Thymus (tissue), 14 donors: ENCODE results near the gene GOLIM4. TPM values are rescaled to one million over a fixed set of nuclear protein-coding genes. Genes with fewer than 3 reads are reported as not detected.
A peak's percentile ranks its signal among the peaks of the same experiment; 100 is the strongest.
"Not testable (repeated sequence)": the region's sequence is repeated elsewhere in the genome, so short reads cannot be mapped to it uniquely, and the experiment has no call there.

Experiments used
- DNase-seq, 9 donors: peaks; one replicate each; pipeline ENCODE4 v3.0.0-alpha.2; 2013; ENCODE audit warnings: low spot score in 9 of 9, low read depth in 6 of 9, missing footprints in 1 of 9
- H3K27ac ChIP-seq, 2 donors: one replicate each; pipeline ENCODE4 v1.5.1; 2013; ENCODE audit warnings: control low read depth in 1 of 2, low read depth in 1 of 2, low read length in 1 of 2, mild to moderate bottlenecking in 1 of 2, moderate library complexity in 1 of 2
- H3K27me3 ChIP-seq, 2 donors: one replicate each; pipeline ENCODE4 v1.5.1; 2013; ENCODE audit warnings: low read length in 1 of 2; ENCODE audit not compliant: control insufficient read depth in 2 of 2, insufficient read depth in 1 of 2
- H3K36me3 ChIP-seq, 2 donors: one replicate each; pipeline ENCODE4 v1.5.1; 2013; ENCODE audit warnings: low read length in 1 of 2, mild to moderate bottlenecking in 1 of 2, moderate library complexity in 1 of 2; ENCODE audit not compliant: control insufficient read depth in 2 of 2, insufficient read depth in 2 of 2
- H3K4me1 ChIP-seq, 2 donors: one replicate each; pipeline ENCODE4 v1.5.1; 2013; ENCODE audit warnings: low read length in 2 of 2; ENCODE audit not compliant: control insufficient read depth in 2 of 2, insufficient read depth in 2 of 2
- H3K4me3 ChIP-seq, 2 donors: one replicate each; pipeline ENCODE4 v1.5.1; 2013; ENCODE audit warnings: low read length in 2 of 2, control low read depth in 1 of 2, mild to moderate bottlenecking in 1 of 2
- H3K9me3 ChIP-seq, 2 donors: one replicate each; pipeline ENCODE4 v1.5.1; 2013; ENCODE audit warnings: low read length in 1 of 2, mild to moderate bottlenecking in 1 of 2; ENCODE audit not compliant: control insufficient read depth in 2 of 2, insufficient read depth in 1 of 2
- WGBS: extraction: QIAGEN DNeasy Blood & Tissue Kit; methylation state at CpG from one replicate; pipeline ENCODE4 v1.1.7; 2013; 5-methylcytosine and 5-hydroxymethylcytosine counted together
- long read RNA-seq, 10 donors: transcript quantifications; one replicate each; lab custom pipeline, GENCODE V29; 2026
- polyA plus RNA-seq: library from polyadenylated mRNA; stranded (reverse); fragments of 200-250 nt; gene quantifications from one replicate; pipeline ENCODE4 v1.2.3, GENCODE V29; 2013
- total RNA-seq: library from RNA; stranded (reverse); fragments of 120-200 nt; gene quantifications from one replicate; pipeline ENCODE4 v1.2.4, GENCODE V29; 2013
- donor health status: healthy.

Gene GOLIM4
- 8.8 TPM for total RNA-seq
- polyA plus RNA-seq: 8.4 TPM
- long read RNA-seq, donor 1: 0 reads
- long read RNA-seq, donor 2: 0 reads
- long read RNA-seq, donor 3: 0 reads
- long read RNA-seq, donor 4: 0 reads
- long read RNA-seq, donor 5, partial matches to known transcripts: 0 of 1 reads
- long read RNA-seq, donor 5, other reads (novel, unspliced or antisense): 0 of 1 reads
- long read RNA-seq, donor 6: 0 reads
- long read RNA-seq, donor 7: 0 reads
- long read RNA-seq, donor 8, partial matches to known transcripts: 8 of 8 reads
- long read RNA-seq, donor 8, other reads (novel, unspliced or antisense): 0 of 8 reads
- long read RNA-seq, donor 9: 0 reads
- long read RNA-seq, donor 10, partial matches to known transcripts: 0 of 1 reads
- long read RNA-seq, donor 10, other reads (novel, unspliced or antisense): 0 of 1 reads

- peak within 1 kb of the TSS; percentile 61 to 64 for H3K4me3 ChIP-seq
- peaks cover 0 to 16% of the 10 kb centered on the region in 2 donors for H3K4me1 ChIP-seq
- no peaks in the 10 kb centered on the region for H3K9me3 ChIP-seq
- H3K27ac ChIP-seq: peak within 1 kb of the TSS; percentile 68 to 81
- under 1% methylated on average over 52 of the region's 52 CpGs for WGBS
- H3K36me3 ChIP-seq: no peaks in the 10 kb centered on the region
- DNase-seq: peak in 7 of 9 donors; percentile 18 to 71 (median 51)
- H3K27me3 ChIP-seq: peaks cover 0 to 14% of the 10 kb centered on the region in 2 donors
Observed at GRCh38 chr3:168095611-168096209, at the start of gene GOLIM4. TSS of gene GOLIM4 (minus strand) at chr3:168095924. CDS start at chr3:168095285, 639 bp downstream.

GRCh38 chr3:168141405-168141998 is 45.8 kb upstream of the GOLIM4 start:
- Histone ChIP-seq H3K9me3 (no peaks in the 10 kb centered on the region), H3K36me3 (no peaks in the 10 kb centered on the region), H3K27me3 (no peaks in the 10 kb centered on the region), H3K4me1 (peaks cover 0 to 3% of the 10 kb centered on the region in 2 donors), H3K4me3 (no peak overlapping the region), H3K27ac (no peak overlapping the region)
- DNase-seq: no peak
- 87% methylated on average over 6 of the region's 6 CpGs for WGBS

GRCh38 chr3:168139947-168140346 is 44.2 kb upstream of the GOLIM4 start:
- H3K27me3 ChIP-seq: no peaks in the 10 kb centered on the region
- no peaks in the 10 kb centered on the region for H3K36me3 ChIP-seq
- H3K9me3 ChIP-seq: no peaks in the 10 kb centered on the region
- peaks cover 0 to 3% of the 10 kb centered on the region in 2 donors for H3K4me1 ChIP-seq
- H3K27ac ChIP-seq: no peak overlapping the region
- no peak for DNase-seq
- WGBS: 94% methylated on average over 3 of the region's 3 CpGs
- H3K4me3 ChIP-seq: no peak overlapping the region

GRCh38 chr3:168138421-168138820 is 42.7 kb upstream of the GOLIM4 start:
- H3K4me3 ChIP-seq: no peak overlapping the region
- H3K36me3 ChIP-seq: no peaks in the 10 kb centered on the region
- DNase-seq: no peak
- WGBS: 92% methylated on average over 5 of the region's 5 CpGs
- no peak overlapping the region for H3K27ac ChIP-seq
- no peaks in the 10 kb centered on the region for H3K27me3 ChIP-seq
- H3K9me3 ChIP-seq: no peaks in the 10 kb centered on the region
- H3K4me1 ChIP-seq: peaks cover 0 to 3% of the 10 kb centered on the region in 2 donors

GRCh38 chr3:168134931-168135330 is 39.2 kb upstream of the GOLIM4 start:
- Histone ChIP-seq H3K36me3 (no peaks in the 10 kb centered on the region), H3K27me3 (no peaks in the 10 kb centered on the region), H3K4me3 (no peak overlapping the region), H3K4me1 (no peaks in the 10 kb centered on the region), H3K9me3 (no peaks in the 10 kb centered on the region), H3K27ac (no peak overlapping the region)
- no peak for DNase-seq
- 89% methylated on average over 5 of the region's 5 CpGs for WGBS

GRCh38 chr3:168130250-168130649 is 34.5 kb upstream of the GOLIM4 start:
- H3K9me3 ChIP-seq, H3K27me3 ChIP-seq, H3K4me3 ChIP-seq, H3K4me1 ChIP-seq, DNase-seq, H3K36me3 ChIP-seq, H3K27ac ChIP-seq: not testable (repeated sequence)
- 95% methylated on average over 3 of the region's 3 CpGs for WGBS

- 97% methylated on average over 8 of the region's 8 CpGs for WGBS
- DNase-seq, H3K9me3 ChIP-seq, H3K4me1 ChIP-seq, H3K36me3 ChIP-seq, H3K27ac ChIP-seq, H3K4me3 ChIP-seq, H3K27me3 ChIP-seq: not testable (repeated sequence)
Observed at GRCh38 chr3:168128463-168128862, 32.7 kb upstream of the GOLIM4 start.

GRCh38 chr3:168127466-168127865 is 31.7 kb upstream of the GOLIM4 start:
- 98% methylated on average over 1 of the region's 1 CpG for WGBS

GRCh38 chr3:168124791-168125190 is 29.1 kb upstream of the GOLIM4 start:
- no peak for DNase-seq
- no peaks in the 10 kb centered on the region for H3K27me3 ChIP-seq
- H3K36me3 ChIP-seq: no peaks in the 10 kb centered on the region
- peaks cover 0 to 4% of the 10 kb centered on the region in 2 donors for H3K9me3 ChIP-seq
- H3K4me3 ChIP-seq: no peak overlapping the region
- 97% methylated on average over 7 of the region's 7 CpGs for WGBS
- H3K4me1 ChIP-seq: no peaks in the 10 kb centered on the region
- H3K27ac ChIP-seq: no peak overlapping the region

More at GRCh38 chr3:168127466-168127865, 31.7 kb upstream of the GOLIM4 start:
- Histone ChIP-seq H3K27ac (no peak overlapping the region), H3K9me3 (peaks cover 0 to 4% of the 10 kb centered on the region in 2 donors), H3K36me3 (no peaks in the 10 kb centered on the region), H3K27me3 (no peaks in the 10 kb centered on the region), H3K4me1 (no peaks in the 10 kb centered on the region), H3K4me3 (no peak overlapping the region)
- DNase-seq: no peak
